Anterior cingulate cortex (tissue), 58 donors: ENCODE results near the gene ERN1.
"Not testable (repeated sequence)": the region's sequence is repeated elsewhere in the genome, so short reads cannot be mapped to it uniquely, and the experiment has no call there.

Experiments
- DNase-seq, 58 donors: peaks; one replicate each; lab custom pipeline; 2025; lab: John Stamatoyannopoulos, UW

Gene ERN1

DNA sequence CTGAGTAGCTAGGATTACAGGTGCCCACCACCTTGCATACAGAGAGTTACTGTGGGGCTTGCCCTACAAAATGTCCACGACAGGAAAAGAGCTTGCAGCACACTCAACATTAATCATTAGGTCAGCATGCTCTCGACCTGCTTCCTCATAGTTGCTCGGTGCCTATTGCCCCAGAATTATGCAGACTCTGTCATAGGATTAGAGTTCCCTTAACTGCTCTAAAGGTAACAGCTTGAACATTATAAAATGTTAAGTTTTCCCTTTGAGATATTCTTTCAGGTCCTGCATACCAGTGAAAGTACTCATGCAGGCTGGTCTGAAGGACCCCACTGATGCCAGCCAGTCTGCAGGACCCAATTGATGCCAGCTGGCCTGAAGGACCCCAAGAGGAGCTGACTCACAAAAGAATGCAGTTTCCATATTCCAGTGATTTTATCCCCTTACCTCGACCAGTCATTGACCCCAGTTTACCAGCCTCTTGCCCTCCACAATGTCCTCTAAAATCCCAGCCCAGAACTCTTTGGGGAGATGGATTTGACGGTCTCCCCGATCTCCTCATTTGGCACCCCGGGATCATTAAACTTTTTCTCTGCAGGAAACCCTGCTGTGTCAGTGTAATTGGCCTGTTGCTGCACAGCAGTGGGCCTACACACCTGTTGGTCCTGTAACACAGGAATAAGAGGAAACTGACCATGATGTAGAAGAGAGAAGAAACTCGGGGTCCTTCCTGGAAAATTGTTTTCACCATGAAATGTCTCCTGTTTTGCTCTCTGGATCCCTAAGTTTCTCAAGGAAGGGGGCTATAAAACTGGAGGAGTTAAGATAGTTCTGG lies 120.2 kb downstream of the ERN1 start:
- DNase-seq, result no peak

DNA sequence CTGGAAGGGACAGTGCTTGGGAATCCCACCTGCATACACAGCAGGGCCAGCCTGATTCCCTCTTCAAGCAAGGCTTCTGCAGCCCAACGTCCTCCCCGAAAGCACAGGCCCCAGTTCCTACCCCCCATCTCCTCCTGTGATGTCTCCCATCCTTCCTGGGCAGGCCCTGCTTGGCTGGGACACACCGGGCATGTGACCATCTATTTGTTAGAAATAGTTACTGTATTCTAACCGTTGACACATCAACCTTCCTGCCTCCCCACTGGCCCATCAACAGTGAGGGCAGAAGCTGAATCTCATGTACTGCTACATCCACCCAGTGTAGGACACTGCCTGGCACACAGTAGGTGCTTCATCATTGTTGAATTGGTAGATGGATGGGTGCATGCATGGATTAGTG lies 121.1 kb downstream of the ERN1 start:
- DNase-seq, result no peak

DNA sequence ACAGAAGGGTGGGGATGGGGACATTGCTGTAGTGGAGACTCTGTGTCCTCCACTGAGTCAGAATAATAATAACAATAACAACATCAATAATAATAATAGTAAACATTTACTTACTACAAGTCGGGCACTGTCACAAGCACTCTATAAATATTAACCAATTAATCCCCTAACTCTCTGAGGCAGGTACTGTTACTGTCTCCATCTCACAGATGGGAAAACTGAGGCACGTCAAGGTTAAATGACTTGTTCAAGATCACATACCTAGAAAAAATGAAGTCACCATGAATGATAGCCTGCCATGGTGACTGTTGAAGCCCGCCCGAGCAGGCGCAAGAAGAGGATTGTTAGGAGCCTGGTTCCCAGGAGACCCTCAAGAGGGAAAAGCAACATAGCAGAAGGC lies 121.6 kb downstream of the ERN1 start:
- DNase-seq, result no peak

GRCh38 chr17:64007838-64008282 lies 122.1 kb downstream of the ERN1 start:
- DNase-seq, result no peak

DNA sequence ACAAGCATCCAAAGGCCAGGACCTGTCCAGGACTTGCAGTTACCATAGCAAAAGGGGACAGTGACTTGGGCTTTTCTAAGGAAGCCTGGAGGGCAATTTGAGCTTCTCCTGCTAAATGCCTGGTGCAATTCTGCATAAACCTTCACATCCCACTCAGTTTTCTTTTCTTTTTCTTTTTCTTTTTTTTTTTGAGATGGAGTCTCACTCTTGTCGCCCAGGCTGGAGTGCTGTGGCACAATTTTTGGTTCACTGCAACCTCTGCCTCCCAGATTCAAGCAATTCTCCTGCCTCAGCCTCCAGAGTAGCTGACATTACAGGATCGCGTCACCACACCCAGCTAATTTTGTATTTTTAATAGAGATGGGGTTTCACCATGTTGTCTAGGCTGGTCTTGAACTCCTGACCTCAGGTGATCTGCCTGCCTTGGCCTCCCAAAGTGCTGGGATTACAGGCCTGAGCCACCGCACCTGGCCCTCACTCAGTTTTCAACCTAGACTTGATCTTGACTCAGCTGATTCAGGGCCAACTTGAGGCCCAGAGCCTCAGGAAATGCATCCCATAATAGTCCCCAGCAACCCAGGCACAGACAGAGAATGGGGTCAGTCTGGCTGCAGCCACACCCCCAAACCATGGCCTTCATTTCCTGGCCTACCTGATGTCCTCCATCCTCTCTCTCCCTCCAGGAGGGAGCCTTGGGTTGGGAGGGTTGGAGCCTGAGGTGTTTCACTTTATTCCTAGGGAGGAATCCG lies 122.7 kb downstream of the ERN1 start:
- DNase-seq, result not testable (repeated sequence)

GRCh38 chr17:64006361-64007088 lies 123.4 kb downstream of the ERN1 start:
- DNase-seq, result no peak

DNA sequence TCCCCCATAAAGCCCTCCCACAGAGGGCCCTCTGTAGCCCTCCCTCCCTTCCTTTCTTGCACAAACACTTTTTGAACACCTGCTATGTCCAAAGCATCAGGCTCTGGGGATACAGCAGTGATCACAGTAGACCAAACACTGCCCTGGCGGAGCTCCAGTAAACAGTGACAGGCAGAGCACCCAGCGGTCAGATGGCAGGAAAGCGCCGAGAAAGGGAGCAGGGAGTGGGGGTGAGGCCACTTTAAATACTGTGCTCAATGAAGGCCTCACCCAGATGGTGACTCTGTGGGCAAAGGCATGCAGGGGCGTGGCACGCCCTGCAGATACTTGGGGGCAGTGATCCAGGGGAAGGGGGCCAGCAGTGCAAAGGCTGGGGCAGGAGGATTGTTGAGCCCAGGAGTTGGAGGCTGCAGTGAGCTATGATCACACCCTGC lies 124.2 kb downstream of the ERN1 start:
- DNase-seq, result no peak

- no peak for DNase-seq
Measured at GRCh38 chr17:64004903-64005733, 124.8 kb downstream of the ERN1 start.

GRCh38 chr17:64004218-64004770 lies 125.7 kb downstream of the ERN1 start:
- DNase-seq, result no peak

- no peak for DNase-seq
Measured at GRCh38 chr17:64003526-64004121, 126.3 kb downstream of the ERN1 start.

DNA sequence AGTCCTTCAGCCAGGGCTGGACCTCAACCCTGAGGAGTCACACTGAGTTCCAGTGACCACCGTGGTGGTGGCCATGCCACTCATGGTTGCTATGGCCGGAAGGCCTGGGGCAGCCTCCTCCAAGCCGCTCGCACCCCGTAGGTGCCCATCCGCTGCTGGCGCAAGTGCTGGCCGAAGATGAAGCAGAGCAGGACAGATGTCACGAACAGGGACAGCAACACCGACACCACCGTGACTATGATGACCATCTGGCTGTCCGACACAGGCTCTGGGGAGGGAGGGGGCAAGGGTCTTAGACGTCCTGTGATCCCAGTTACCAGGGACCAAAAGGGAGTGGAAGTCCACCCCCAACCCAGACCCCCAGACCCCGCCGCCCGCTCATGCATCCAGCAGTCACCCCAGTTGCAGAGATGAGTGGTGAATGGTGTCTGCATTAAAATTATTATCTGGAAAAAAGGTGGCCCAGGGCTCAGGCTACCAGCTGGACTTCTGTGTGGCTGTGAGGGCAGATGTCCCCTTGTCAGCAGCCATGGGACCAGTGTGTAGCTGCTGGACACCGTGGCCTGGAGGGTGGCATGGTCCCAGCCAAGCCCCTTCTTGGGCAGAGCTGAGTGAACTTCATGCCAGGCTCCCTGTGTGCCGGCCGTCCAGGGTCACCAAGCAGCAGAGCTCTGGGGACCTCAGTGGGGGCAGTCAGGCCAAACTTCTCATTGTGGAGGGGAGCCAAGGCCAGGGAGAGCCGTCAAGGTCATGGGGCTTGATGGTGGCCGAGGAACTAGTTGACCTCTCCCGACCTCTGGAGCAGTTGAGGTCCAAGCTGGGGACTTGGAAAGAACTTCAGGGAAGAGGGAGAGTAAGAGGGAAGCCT lies 127.1 kb downstream of the ERN1 start:
- DNase-seq, result no peak

DNA sequence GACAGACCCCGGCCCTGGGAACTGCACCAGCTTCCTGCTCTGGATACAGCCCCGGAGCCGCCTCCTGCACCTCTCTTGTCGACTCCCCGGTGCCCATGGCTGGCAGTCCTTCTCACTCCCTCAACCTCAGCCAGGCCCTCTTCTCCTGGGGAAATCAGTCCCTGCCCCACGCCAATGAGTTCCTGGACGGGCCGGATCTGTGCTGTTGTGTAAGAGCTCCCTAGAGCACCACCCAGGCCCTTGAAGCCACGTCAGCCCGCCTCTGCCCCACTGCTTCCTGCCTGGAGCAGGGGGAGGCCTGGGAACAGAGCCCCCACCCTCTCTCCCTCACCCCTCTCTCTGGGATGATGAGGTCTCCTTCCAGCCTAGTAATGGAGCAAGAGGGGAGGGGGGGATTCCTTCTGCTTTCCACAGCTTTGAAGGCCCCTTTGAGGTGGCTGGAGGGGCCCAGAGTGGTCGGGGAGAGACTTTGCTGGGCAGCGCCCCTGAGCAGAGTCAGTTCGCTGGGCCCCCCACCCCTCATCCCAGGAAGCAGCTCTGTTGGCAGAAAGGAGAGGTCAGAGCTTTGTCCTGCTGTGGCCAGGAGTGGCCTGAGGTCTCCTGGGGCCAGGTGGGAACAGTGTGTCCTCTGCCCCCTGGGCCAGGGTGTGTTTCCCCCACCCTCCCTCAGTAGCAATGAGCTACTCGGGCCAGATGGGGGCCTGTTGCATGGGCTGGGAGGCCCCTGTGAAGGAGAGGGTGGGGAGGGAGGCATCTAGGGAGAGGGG lies 128.0 kb downstream of the ERN1 start:
- DNase-seq, result no peak

- no peak for DNase-seq
Measured at GRCh38 chr17:64001091-64001579, 128.8 kb downstream of the ERN1 start.

DNA sequence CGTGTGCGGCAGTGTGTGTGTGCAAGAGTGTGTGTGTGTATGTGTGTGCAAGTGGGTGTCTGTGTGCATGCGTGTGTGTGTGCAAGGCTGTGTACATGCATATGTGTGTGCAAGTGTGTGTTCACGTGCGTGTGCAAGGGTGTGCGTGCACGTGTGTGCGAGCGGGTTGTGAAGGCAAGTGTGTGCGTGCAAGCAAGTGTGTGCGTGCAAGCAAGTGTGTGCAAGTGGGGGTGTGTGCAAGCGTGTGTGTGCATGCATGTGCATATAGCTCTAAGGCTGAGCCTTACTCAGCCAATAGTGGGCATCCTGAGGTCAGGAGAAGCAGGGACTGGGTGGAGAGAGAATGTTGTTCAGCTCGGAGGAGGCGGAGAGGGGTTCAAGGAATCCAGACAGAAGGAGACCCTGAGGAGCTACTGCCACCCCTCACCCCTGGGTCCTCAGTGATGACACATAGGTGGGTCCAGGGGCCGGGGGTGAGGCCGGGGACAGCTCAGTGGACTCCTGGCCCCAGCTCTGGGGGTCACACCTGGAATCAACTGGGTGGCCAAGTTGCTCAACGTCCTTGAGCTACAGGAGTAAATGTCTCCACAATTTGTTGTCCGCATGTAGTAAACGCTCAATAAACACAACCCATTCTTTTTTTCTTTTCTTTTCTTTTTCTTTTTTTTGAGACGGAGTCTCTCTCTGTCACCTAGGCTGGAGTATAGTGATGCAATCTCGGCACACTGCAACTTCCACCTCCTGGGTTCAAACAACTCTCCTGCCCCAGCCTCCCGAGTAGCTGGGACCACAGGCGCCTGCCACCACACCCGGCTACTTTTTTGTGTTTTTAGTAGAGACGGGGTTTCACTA lies 130.0 kb downstream of the ERN1 start:
- no peak for DNase-seq

GRCh38 chr17:63998721-63999679 lies 130.9 kb downstream of the ERN1 start:
- no peak for DNase-seq
